ENCODE results near the gene IER5L. TPM values are rescaled to one million over a fixed set of nuclear protein-coding genes. Genes with fewer than 3 reads are reported as not detected.
"Not testable (repeated sequence)": the region's sequence is repeated elsewhere in the genome, so short reads cannot be mapped to it uniquely, and the experiment has no call there.

IER5L gene
- total RNA-seq, 4 donors from 2014 or later = 13.0 to 31.5 (median 25.3) TPM

GRCh38 chr9:129131300-129132145 is 46.5 kb downstream of the IER5L start:
- peaks cover 0 to 17% (median 1%) of the 10 kb centered on the region in 4 donors for H3K4me1 ChIP-seq
- TF ChIP-seq EP300 (IDR thresholded peaks at IDR 0.05) (peak in 1 of 2 donors; percentile 42), CTCF (IDR thresholded peaks at IDR 0.05) (peak; percentile 97), POLR2A (IDR thresholded peaks at IDR 0.05) (no peak)
- DNase-seq (ENCODE audit: low spot score in 2 of 2) = peak; percentile 63 to 81
- H3K27ac ChIP-seq = peak overlapping the region in 1 of 4 donors; percentile 35
- WGBS, 2 donors = 39 to 41% methylated on average over 13 of the region's 13 CpGs
- H3K9me3 ChIP-seq = no peaks in the 10 kb centered on the region
- H3K27me3 ChIP-seq = no peaks in the 10 kb centered on the region
- H3K36me3 ChIP-seq = peaks cover 0 to 68% (median 0%) of the 10 kb centered on the region in 3 donors
- no peak overlapping the region for H3K4me3 ChIP-seq

- Histone ChIP-seq H3K36me3 (peaks cover 0 to 64% (median 0%) of the 10 kb centered on the region in 3 donors), H3K4me3 (no peak overlapping the region), H3K27ac (no peak overlapping the region), H3K4me1 (peaks cover 0 to 11% (median 0%) of the 10 kb centered on the region in 4 donors), H3K27me3 (no peaks in the 10 kb centered on the region), H3K9me3 (no peaks in the 10 kb centered on the region)
- DNase-seq (ENCODE audit: low spot score in 2 of 2) = no peak
- 65 to 66% methylated on average over 3 of the region's 3 CpGs for WGBS, 2 donors
- TF ChIP-seq POLR2A (IDR thresholded peaks at IDR 0.05) (no peak), EP300 (IDR thresholded peaks at IDR 0.05) (no peak), CTCF (IDR thresholded peaks at IDR 0.05) (no peak)
These were observed 47.3 kb downstream of the IER5L start for GRCh38 chr9:129130791-129131190.

GRCh38 chr9:129130271-129130670 is 47.8 kb downstream of the IER5L start:
- DNase-seq (ENCODE audit: low spot score in 2 of 2); H3K27ac ChIP-seq; H3K9me3 ChIP-seq; H3K27me3 ChIP-seq; H3K4me3 ChIP-seq: not testable (repeated sequence)
- Histone ChIP-seq H3K36me3 (peaks cover 0 to 67% (median 0%) of the 10 kb centered on the region in 3 donors), H3K4me1 (peaks cover 0 to 11% (median 0%) of the 10 kb centered on the region in 4 donors)
- WGBS, 2 donors = 83 to 85% methylated on average over 7 of the region's 7 CpGs

DNA sequence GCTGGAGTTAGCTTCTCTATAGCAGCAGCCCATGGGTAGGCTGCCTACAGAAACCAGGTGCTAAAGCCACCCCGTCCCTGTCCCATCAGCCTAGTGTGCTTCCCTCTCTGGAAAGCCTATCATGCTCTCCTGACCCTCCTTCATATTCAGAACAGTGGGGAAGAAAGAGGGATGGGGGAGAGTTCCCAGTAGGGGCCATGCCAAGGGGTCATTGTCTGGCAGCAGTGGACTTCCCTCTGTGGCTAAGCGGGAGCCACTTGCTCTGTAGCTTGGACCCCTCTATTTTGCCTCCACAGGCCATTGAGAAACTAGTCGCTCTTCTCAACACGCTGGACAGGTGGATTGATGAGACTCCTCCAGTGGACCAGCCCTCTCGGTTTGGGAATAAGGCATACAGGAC is 49.4 kb downstream of the IER5L start:
- WGBS, 2 donors = 95 to 97% methylated on average over 5 of the region's 5 CpGs
- Histone ChIP-seq H3K36me3 (peaks cover 0 to 71% (median 0%) of the 10 kb centered on the region in 3 donors), H3K9me3 (no peaks in the 10 kb centered on the region), H3K27ac (no peak overlapping the region), H3K27me3 (no peaks in the 10 kb centered on the region), H3K4me1 (peaks cover 0 to 11% (median 0%) of the 10 kb centered on the region in 4 donors), H3K4me3 (no peak overlapping the region)
- no peak for DNase-seq (ENCODE audit: low spot score in 2 of 2)
- TF ChIP-seq CTCF (IDR thresholded peaks at IDR 0.05) (no peak), EP300 (IDR thresholded peaks at IDR 0.05) (no peak), POLR2A (IDR thresholded peaks at IDR 0.05) (no peak)

- no peak overlapping the region for H3K4me3 ChIP-seq
- peaks cover 0 to 79% (median 0%) of the 10 kb centered on the region in 3 donors for H3K36me3 ChIP-seq
- peaks cover 0 to 7% (median 0%) of the 10 kb centered on the region in 4 donors for H3K4me1 ChIP-seq
- peak overlapping the region in 1 of 4 donors; percentile 43 for H3K27ac ChIP-seq
- TF ChIP-seq CTCF (IDR thresholded peaks at IDR 0.05) (no peak), EP300 (IDR thresholded peaks at IDR 0.05) (no peak), POLR2A (IDR thresholded peaks at IDR 0.05) (no peak)
- WGBS, 2 donors = 69 to 84% methylated on average over 10 of the region's 10 CpGs
- no peaks in the 10 kb centered on the region for H3K9me3 ChIP-seq
- no peaks in the 10 kb centered on the region for H3K27me3 ChIP-seq
- no peak for DNase-seq (ENCODE audit: low spot score in 2 of 2)
These were observed 51.1 kb downstream of the IER5L start for GRCh38 chr9:129126749-129127618.

Other genes starting within 250 kb of the IER5L start
- 10 to 100 TPM in 3 of 4 donors, 1 to 10 TPM in 1; 9.4 to 13.1 (median 12.3) TPM for gene DOLK, start 230.7 kb downstream of the IER5L start, total RNA-seq
- gene NUP188, start 230.6 kb downstream of the IER5L start, total RNA-seq = 10 to 100 TPM; 22.9 to 76.5 (median 43.5) TPM
- gene SH3GLB2, start 149.9 kb downstream of the IER5L start, total RNA-seq = 100 to 1,000 TPM; 117 to 175 (median 129) TPM
- gene MIGA2, start 141.6 kb downstream of the IER5L start, total RNA-seq = 10 to 100 TPM; 25.3 to 56.7 (median 34.2) TPM
- gene DOLPP1, start 97.2 kb downstream of the IER5L start, total RNA-seq = 10 to 100 TPM in 1 of 4 donors, 1 to 10 TPM in 3; 4.7 to 12.0 (median 6.7) TPM
- gene CRAT, start 67.5 kb downstream of the IER5L start, total RNA-seq = 10 to 100 TPM; 42.7 to 81.8 (median 63.2) TPM
- 10 to 100 TPM; 38.0 to 50.1 (median 44.0) TPM for gene PTPA, start 66.8 kb downstream of the IER5L start, total RNA-seq

Measured in tibial nerve (tissue), 4 donors.